Smooth muscle cell (in vitro differentiated cells): ENCODE data around the gene STRAP. TPM values are rescaled to one million over a fixed set of nuclear protein-coding genes. Genes with fewer than 3 reads are reported as not detected.

Experiments
- DNase-seq: peaks from one replicate; lab custom pipeline; 2025; ENCODE audit not compliant: unreplicated experiment; lab: John Stamatoyannopoulos, UW
- H2AFZ ChIP-seq: fragments of 200-600 bp; sonication (generic); 2 replicates; pipeline ENCODE4 v1.6.0; 2016; ENCODE audit warnings: antibody characterized with exemption, low read depth, mild to moderate bottlenecking
- H3F3A ChIP-seq: fragments of 200-600 bp; sonication (generic); 2 replicates; pipeline ENCODE4 v1.6.0; 2017; ENCODE audit warnings: antibody characterized with exemption, low read depth
- H3K27ac ChIP-seq: fragments of 200-600 bp; sonication (generic); 2 replicates; pipeline ENCODE4 v1.5.1; 2016; ENCODE audit warnings: low read depth, mild to moderate bottlenecking
- H3K27me3 ChIP-seq: fragments of 200-600 bp; sonication (generic); 2 replicates; pipeline ENCODE4 v1.6.1; 2016; ENCODE audit warnings: low read depth, mild to moderate bottlenecking
- H3K36me3 ChIP-seq: fragments of 200-600 bp; sonication (generic); 2 replicates; pipeline ENCODE4 v1.5.1; 2016; ENCODE audit warnings: low read depth
- H3K4me1 ChIP-seq: fragments of 200-600 bp; sonication (generic); 2 replicates; pipeline ENCODE4 v1.5.1; 2016; ENCODE audit warnings: low read depth
- H3K4me2 ChIP-seq: fragments of 200-600 bp; sonication (generic); 2 replicates; pipeline ENCODE4 v1.6.0; 2016; ENCODE audit warnings: mild to moderate bottlenecking
- H3K4me3 ChIP-seq: fragments of 200-600 bp; sonication (generic); 2 replicates; pipeline ENCODE4 v1.5.1; 2016; ENCODE audit warnings: mild to moderate bottlenecking
- H3K79me2 ChIP-seq: fragments of 200-600 bp; sonication (generic); 2 replicates; pipeline ENCODE4 v1.6.0; 2016; ENCODE audit warnings: low read depth, mild to moderate bottlenecking
- H3K9ac ChIP-seq: fragments of 200-600 bp; sonication (generic); 2 replicates; pipeline ENCODE4 v1.6.0; 2016; ENCODE audit warnings: low read depth
- H3K9me3 ChIP-seq: fragments of 200-600 bp; sonication (generic); replicated peaks from 2 replicates; pipeline ENCODE4 v1.5.1; 2016; ENCODE audit warnings: low read depth
- H4K20me1 ChIP-seq: fragments of 200-600 bp; sonication (generic); 2 replicates; pipeline ENCODE4 v1.6.0; 2016; ENCODE audit warnings: low read depth
- WGBS: methylation state at CpG from one replicate; pipeline ENCODE4 v1.1.7; 2016; ENCODE audit warnings: low lambda C conversion rate; 5-methylcytosine and 5-hydroxymethylcytosine counted together
- polyA plus RNA-seq: library from polyadenylated mRNA; unstranded; fragments of >200 nt; fragmentation: Nextera tagmentation; extraction: Ambion mirVana; gene quantifications from 2 replicates; pipeline ENCODE4 v1.2.1, GENCODE V29; 2016
- total RNA-seq: library from RNA; depleted of rRNA; stranded (reverse); fragments of >200 nt; gene quantifications from 2 replicates; pipeline ENCODE4 v1.2.3, GENCODE V29; 2014
- TF ChIP-seq, protein P1 (sequence below): fragments of 200-600 bp; sonication (generic); IDR thresholded peaks from 2 replicates; pipeline ENCODE4 v1.5.1; 2017; ENCODE audit warnings: borderline replicate concordance, mild to moderate bottlenecking, antibody characterized with exemption; ENCODE audit not compliant: insufficient read depth, poor library complexity, severe bottlenecking

Gene STRAP
- total and polyA plus RNA-seq, 2 experiments from 2014 or later: 172 to 225 TPM

DNA sequence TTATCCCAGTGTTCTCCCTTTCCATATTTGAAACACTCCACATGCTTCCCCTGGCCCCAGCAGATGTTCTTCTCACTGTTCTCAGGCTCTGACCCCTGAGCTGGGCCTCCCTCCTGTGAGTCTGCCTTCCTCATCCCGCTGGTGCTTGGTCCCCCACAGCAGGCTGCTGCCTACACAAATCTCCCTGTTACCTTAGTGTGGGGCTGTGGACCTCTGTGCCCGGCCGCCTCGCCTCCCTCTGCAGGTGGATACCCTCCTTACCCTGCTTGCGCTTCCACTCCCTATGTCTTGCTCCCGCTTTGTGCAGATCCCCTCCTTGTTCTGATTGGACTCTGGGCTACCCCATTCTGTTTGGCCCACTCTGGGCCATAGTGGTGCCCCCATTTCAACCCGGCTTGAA, 35.9 kb downstream of the STRAP start:
- Histone ChIP-seq H3K27me3 (no peaks in the 10 kb centered on the region), H3K9me3 (no peaks in the 10 kb centered on the region), H3F3A (no peaks in the 10 kb centered on the region), H3K27ac (no peak overlapping the region), H3K4me3 (no peak overlapping the region), H4K20me1 (no peaks in the 10 kb centered on the region), H3K4me2 (no peak overlapping the region), H3K9ac (no peak overlapping the region), H3K4me1 (peaks cover 16% of the 10 kb centered on the region), H2AFZ (no peak overlapping the region), H3K79me2 (peaks cover 32% of the 10 kb centered on the region), H3K36me3 (no peaks in the 10 kb centered on the region)
- DNase-seq: no peak
- 96% methylated on average over 7 of the region's 7 CpGs for WGBS
- TF ChIP-seq, protein P1, sequence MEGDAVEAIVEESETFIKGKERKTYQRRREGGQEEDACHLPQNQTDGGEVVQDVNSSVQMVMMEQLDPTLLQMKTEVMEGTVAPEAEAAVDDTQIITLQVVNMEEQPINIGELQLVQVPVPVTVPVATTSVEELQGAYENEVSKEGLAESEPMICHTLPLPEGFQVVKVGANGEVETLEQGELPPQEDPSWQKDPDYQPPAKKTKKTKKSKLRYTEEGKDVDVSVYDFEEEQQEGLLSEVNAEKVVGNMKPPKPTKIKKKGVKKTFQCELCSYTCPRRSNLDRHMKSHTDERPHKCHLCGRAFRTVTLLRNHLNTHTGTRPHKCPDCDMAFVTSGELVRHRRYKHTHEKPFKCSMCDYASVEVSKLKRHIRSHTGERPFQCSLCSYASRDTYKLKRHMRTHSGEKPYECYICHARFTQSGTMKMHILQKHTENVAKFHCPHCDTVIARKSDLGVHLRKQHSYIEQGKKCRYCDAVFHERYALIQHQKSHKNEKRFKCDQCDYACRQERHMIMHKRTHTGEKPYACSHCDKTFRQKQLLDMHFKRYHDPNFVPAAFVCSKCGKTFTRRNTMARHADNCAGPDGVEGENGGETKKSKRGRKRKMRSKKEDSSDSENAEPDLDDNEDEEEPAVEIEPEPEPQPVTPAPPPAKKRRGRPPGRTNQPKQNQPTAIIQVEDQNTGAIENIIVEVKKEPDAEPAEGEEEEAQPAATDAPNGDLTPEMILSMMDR: no peak

DNA sequence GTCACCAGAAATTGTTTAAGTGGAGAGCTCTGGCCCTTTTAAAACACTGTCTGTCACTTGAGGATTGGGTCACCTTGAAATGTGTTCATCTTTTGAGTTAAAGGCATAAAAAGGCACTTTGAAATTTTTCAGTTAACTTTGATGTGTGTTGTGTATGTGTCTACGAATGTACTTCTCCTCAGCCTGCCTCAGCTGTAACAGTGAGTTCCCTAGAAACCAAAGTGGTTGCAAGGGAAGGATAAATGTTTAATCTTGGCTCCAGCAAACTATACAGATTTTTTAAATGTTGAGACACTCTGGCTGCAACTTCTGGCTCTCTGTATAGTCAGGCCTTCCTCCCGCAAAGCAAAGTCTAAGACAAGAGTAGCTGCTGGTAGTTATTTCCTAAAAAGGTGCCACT, 37.2 kb downstream of the STRAP start:
- WGBS: 61% methylated on average over 2 of the region's 2 CpGs
- Histone ChIP-seq H3F3A (no peaks in the 10 kb centered on the region), H3K4me3 (no peak overlapping the region), H4K20me1 (no peaks in the 10 kb centered on the region), H3K4me1 (peaks cover 16% of the 10 kb centered on the region), H3K9ac (no peak overlapping the region), H3K27ac (peak overlapping the region; percentile 17), H3K27me3 (no peaks in the 10 kb centered on the region), H2AFZ (no peak overlapping the region), H3K9me3 (no peaks in the 10 kb centered on the region), H3K4me2 (peak overlapping the region; percentile 8), H3K79me2 (peaks cover 32% of the 10 kb centered on the region), H3K36me3 (no peaks in the 10 kb centered on the region)
- DNase-seq: no peak
- TF ChIP-seq, protein P1: no peak

DNA sequence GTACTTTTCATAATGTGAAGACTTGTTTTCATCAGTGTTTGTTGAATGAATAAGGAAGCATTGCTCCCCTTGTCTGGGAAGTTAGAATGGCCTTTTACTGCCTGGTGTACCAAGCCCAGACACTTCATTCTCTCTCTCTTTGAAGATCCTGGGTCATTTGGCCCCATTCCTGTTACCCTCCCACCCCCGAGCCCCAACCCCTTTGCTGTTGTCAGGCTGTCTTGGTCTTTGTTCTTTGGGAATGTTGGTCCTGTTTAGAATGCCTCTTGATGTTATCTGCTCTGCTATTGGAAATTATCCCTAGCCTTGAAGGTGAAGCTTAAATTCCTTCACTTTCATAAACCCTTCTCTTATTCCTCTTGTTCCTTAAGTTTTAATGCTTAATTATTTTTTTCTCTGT, 42.8 kb downstream of the STRAP start:
- WGBS: 77% methylated on average over 1 of the region's 1 CpG
- H3K79me2 ChIP-seq: peaks cover 32% of the 10 kb centered on the region

DNA sequence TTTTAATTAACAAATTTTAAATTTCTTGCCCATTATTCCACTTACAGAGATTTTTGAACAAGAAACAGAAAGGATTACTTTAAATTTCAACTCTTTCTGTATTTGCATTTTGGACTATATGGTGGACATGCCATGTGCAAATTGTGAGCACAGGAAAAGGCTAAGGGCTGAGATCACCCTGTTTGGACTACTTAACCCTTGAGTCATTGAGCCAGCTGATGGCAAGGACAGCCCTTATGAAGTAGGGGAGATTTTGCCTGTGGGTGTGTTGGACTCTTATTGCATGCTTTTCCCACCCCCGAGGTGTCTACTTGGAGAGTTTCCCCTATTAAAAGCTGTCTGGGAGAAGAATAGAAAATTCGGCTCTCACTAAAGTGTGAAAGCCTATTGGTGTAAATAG, 46.2 kb downstream of the STRAP start:
- Histone ChIP-seq H3K27me3 (no peaks in the 10 kb centered on the region), H3K4me3 (no peak overlapping the region), H3K27ac (peak overlapping the region; percentile 87), H2AFZ (no peak overlapping the region), H3F3A (no peaks in the 10 kb centered on the region), H3K4me1 (peaks cover 44% of the 10 kb centered on the region), H3K4me2 (peak overlapping the region; percentile 77), H3K9ac (peak overlapping the region; percentile 58), H3K79me2 (peaks cover 36% of the 10 kb centered on the region), H3K36me3 (no peaks in the 10 kb centered on the region), H4K20me1 (no peaks in the 10 kb centered on the region), H3K9me3 (no peaks in the 10 kb centered on the region)
- no peak for DNase-seq
- 19% methylated on average over 2 of the region's 2 CpGs for WGBS
- TF ChIP-seq, protein P1: no peak

More for the DNA sequence above, 42.8 kb downstream of the STRAP start:
- H2AFZ ChIP-seq: no peak overlapping the region
- H3K4me3 ChIP-seq: no peak overlapping the region
- H3K36me3 ChIP-seq: no peaks in the 10 kb centered on the region
- TF ChIP-seq, protein P1: no peak
- H3K9me3 ChIP-seq: no peaks in the 10 kb centered on the region
- no peak overlapping the region for H3K4me2 ChIP-seq
- no peak for DNase-seq
- H3K9ac ChIP-seq: no peak overlapping the region
- no peak overlapping the region for H3K27ac ChIP-seq
- peaks cover 31% of the 10 kb centered on the region for H3K4me1 ChIP-seq
- H3F3A ChIP-seq: no peaks in the 10 kb centered on the region
- H3K27me3 ChIP-seq: no peaks in the 10 kb centered on the region
- no peaks in the 10 kb centered on the region for H4K20me1 ChIP-seq
